ENCODE measurements around the gene VPS41. TPM values are rescaled to one million over a fixed set of nuclear protein-coding genes. Genes with fewer than 3 reads are reported as not detected.

Gene VPS41
- total and polyA plus RNA-seq, 10 of the 15 experiments (the other 5 are each of a cell fraction or from before 2014, with no cell fraction given): 15.3 to 63.2 (median 47.0) TPM

DNA sequence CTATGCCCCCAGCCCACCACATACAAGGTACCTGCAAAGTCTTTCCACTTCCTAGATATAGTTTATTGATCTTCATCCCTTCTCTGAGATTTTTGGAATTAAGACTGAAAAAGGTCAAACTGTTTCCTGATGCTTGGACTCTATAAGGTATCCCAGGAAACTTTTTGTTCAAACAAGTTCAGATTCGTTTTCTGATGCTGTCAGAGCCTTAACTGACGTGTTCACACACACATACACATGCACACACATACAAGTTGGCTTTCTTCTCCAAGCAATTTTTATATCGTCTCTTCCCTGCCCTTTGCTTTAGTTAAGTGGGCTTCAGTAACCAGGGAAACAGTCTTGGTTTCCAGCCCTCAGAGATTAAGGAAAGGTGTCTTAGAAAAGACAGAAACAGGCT, 11.7 kb upstream of the VPS41 start (continued):
- TF ChIP-seq, protein P1, sequence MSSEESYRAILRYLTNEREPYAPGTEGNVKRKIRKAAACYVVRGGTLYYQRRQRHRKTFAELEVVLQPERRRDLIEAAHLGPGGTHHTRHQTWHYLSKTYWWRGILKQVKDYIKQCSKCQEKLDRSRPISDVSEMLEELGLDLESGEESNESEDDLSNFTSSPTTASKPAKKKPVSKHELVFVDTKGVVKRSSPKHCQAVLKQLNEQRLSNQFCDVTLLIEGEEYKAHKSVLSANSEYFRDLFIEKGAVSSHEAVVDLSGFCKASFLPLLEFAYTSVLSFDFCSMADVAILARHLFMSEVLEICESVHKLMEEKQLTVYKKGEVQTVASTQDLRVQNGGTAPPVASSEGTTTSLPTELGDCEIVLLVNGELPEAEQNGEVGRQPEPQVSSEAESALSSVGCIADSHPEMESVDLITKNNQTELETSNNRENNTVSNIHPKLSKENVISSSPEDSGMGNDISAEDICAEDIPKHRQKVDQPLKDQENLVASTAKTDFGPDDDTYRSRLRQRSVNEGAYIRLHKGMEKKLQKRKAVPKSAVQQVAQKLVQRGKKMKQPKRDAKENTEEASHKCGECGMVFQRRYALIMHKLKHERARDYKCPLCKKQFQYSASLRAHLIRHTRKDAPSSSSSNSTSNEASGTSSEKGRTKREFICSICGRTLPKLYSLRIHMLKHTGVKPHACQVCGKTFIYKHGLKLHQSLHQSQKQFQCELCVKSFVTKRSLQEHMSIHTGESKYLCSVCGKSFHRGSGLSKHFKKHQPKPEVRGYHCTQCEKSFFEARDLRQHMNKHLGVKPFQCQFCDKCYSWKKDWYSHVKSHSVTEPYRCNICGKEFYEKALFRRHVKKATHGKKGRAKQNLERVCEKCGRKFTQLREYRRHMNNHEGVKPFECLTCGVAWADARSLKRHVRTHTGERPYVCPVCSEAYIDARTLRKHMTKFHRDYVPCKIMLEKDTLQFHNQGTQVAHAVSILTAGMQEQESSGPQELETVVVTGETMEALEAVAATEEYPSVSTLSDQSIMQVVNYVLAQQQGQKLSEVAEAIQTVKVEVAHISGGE (CRISPR knock-in tag; IDR thresholded peaks at IDR 0.05): no peak
- TF ChIP-seq YY1 (IDR thresholded peaks at IDR 0.05; ENCODE audit: low read depth, low read length): no peak
- TF ChIP-seq ZNF384 (IDR thresholded peaks at IDR 0.05; ENCODE audit: borderline replicate concordance, low read depth, low read length): no peak
- no peak for TF ChIP-seq ETV6 (conservative IDR thresholded peaks at IDR 0.05 in 1 of 2, IDR thresholded peaks at IDR 0.05 in 1 of 2; ENCODE audit: borderline replicate concordance in 1 of 2, low read depth in 1 of 2)
- no peak for TF ChIP-seq STAT3 (IDR thresholded peaks at IDR 0.05; ENCODE audit: low read depth, low read length)
- TF ChIP-seq, protein P2, sequence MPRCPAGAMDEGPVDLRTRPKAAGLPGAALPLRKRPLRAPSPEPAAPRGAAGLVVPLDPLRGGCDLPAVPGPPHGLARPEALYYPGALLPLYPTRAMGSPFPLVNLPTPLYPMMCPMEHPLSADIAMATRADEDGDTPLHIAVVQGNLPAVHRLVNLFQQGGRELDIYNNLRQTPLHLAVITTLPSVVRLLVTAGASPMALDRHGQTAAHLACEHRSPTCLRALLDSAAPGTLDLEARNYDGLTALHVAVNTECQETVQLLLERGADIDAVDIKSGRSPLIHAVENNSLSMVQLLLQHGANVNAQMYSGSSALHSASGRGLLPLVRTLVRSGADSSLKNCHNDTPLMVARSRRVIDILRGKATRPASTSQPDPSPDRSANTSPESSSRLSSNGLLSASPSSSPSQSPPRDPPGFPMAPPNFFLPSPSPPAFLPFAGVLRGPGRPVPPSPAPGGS (IDR thresholded peaks at IDR 0.05; ENCODE audit: borderline replicate concordance, insufficient read depth, low read depth, low read length, poor library complexity, severe bottlenecking): no peak
- TF ChIP-seq, protein P3, sequence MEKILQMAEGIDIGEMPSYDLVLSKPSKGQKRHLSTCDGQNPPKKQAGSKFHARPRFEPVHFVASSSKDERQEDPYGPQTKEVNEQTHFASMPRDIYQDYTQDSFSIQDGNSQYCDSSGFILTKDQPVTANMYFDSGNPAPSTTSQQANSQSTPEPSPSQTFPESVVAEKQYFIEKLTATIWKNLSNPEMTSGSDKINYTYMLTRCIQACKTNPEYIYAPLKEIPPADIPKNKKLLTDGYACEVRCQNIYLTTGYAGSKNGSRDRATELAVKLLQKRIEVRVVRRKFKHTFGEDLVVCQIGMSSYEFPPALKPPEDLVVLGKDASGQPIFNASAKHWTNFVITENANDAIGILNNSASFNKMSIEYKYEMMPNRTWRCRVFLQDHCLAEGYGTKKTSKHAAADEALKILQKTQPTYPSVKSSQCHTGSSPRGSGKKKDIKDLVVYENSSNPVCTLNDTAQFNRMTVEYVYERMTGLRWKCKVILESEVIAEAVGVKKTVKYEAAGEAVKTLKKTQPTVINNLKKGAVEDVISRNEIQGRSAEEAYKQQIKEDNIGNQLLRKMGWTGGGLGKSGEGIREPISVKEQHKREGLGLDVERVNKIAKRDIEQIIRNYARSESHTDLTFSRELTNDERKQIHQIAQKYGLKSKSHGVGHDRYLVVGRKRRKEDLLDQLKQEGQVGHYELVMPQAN (conservative IDR thresholded peaks at IDR 0.05): no peak
- TF ChIP-seq, protein P4, sequence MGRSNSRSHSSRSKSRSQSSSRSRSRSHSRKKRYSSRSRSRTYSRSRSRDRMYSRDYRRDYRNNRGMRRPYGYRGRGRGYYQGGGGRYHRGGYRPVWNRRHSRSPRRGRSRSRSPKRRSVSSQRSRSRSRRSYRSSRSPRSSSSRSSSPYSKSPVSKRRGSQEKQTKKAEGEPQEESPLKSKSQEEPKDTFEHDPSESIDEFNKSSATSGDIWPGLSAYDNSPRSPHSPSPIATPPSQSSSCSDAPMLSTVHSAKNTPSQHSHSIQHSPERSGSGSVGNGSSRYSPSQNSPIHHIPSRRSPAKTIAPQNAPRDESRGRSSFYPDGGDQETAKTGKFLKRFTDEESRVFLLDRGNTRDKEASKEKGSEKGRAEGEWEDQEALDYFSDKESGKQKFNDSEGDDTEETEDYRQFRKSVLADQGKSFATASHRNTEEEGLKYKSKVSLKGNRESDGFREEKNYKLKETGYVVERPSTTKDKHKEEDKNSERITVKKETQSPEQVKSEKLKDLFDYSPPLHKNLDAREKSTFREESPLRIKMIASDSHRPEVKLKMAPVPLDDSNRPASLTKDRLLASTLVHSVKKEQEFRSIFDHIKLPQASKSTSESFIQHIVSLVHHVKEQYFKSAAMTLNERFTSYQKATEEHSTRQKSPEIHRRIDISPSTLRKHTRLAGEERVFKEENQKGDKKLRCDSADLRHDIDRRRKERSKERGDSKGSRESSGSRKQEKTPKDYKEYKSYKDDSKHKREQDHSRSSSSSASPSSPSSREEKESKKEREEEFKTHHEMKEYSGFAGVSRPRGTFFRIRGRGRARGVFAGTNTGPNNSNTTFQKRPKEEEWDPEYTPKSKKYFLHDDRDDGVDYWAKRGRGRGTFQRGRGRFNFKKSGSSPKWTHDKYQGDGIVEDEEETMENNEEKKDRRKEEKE (IDR thresholded peaks at IDR 0.05): no peak
- TF ChIP-seq BHLHE40 (IDR thresholded peaks at IDR 0.05; ENCODE audit: borderline replicate concordance in 1 of 2, low read depth in 2 of 2, low read length in 1 of 2): no peak
- no peak for TF ChIP-seq ESRRA (IDR thresholded peaks at IDR 0.05; ENCODE audit: low read length)
- TF ChIP-seq, protein P5, sequence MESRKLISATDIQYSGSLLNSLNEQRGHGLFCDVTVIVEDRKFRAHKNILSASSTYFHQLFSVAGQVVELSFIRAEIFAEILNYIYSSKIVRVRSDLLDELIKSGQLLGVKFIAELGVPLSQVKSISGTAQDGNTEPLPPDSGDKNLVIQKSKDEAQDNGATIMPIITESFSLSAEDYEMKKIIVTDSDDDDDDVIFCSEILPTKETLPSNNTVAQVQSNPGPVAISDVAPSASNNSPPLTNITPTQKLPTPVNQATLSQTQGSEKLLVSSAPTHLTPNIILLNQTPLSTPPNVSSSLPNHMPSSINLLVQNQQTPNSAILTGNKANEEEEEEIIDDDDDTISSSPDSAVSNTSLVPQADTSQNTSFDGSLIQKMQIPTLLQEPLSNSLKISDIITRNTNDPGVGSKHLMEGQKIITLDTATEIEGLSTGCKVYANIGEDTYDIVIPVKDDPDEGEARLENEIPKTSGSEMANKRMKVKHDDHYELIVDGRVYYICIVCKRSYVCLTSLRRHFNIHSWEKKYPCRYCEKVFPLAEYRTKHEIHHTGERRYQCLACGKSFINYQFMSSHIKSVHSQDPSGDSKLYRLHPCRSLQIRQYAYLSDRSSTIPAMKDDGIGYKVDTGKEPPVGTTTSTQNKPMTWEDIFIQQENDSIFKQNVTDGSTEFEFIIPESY (IDR thresholded peaks at IDR 0.05): no peak
